ENCODE data around the gene PRKCH. TPM values are rescaled to one million over a fixed set of nuclear protein-coding genes. Genes with fewer than 3 reads are reported as not detected.

The PRKCH gene
- total RNA-seq, 1 experiment from 2014 or later, result 22.3 TPM

DNA sequence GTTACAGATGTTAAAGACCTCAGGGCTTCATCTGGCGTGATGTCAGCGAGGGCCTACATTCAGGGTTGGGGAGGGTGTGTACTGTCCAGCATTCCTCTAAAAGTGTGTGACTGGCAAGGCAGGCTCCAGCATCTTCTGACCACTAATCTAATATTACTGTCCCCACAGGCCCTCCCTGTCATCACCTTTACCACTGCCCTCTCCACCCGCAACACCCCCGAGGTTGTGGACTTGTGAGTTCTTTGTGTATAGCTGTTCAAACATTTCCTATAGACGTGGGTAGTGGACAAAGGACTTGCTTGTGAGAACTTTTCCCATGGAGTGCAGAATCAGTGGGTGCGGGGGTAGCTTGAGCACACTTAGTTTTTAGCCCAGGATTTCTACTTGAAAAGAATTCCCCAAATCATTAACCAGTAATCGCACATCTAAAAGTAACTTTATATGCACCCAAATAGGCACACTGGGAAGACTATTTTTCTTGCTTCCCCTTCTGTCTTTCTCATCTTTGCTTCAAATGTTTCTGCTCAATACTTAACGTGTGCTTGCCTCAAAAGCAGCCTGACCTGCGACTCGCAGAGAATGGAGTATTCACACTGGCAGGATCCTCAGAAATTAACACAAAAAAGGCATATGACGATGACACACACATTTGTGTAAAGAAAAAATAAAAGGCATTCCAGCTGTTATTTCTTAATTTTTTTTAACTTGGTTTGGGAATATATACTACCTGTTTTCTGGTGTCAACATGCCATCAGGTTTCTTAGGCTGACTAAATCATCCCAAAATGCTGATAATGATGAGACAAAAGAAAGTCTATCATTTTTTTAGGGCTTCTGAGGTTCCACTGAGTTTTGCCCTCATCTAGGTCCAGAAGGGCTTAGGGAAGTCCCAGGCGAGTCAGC is 215.5 kb downstream of the PRKCH start:
- TF ChIP-seq, protein P1, sequence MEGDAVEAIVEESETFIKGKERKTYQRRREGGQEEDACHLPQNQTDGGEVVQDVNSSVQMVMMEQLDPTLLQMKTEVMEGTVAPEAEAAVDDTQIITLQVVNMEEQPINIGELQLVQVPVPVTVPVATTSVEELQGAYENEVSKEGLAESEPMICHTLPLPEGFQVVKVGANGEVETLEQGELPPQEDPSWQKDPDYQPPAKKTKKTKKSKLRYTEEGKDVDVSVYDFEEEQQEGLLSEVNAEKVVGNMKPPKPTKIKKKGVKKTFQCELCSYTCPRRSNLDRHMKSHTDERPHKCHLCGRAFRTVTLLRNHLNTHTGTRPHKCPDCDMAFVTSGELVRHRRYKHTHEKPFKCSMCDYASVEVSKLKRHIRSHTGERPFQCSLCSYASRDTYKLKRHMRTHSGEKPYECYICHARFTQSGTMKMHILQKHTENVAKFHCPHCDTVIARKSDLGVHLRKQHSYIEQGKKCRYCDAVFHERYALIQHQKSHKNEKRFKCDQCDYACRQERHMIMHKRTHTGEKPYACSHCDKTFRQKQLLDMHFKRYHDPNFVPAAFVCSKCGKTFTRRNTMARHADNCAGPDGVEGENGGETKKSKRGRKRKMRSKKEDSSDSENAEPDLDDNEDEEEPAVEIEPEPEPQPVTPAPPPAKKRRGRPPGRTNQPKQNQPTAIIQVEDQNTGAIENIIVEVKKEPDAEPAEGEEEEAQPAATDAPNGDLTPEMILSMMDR (IDR thresholded peaks at IDR 0.05; ENCODE audit: unreplicated experiment), result no peak
- intact Hi-C loops (cut with micrococcal nuclease; ENCODE audit: unreplicated experiment), result loop anchor here (1.0 to 2.0 kb wide), 2 partner anchors 10 to 16 kb away; no protein-coding TSS in a partner anchor
- H3K27ac Mint-ChIP-seq (ENCODE audit: unreplicated experiment), result peak overlapping the region; percentile 85
- H3K36me3 Mint-ChIP-seq (ENCODE audit: insufficient read depth, unreplicated experiment), result peaks cover 20% of the 10 kb centered on the region
- H3K9me3 Mint-ChIP-seq (ENCODE audit: low read depth, unreplicated experiment), result no peaks in the 10 kb centered on the region
- CTCF ChIA-PET, result interaction anchor here (0.7 to 1.8 kb wide), 11 partner anchors 10 to 391 kb away, joined by 3 to 15 read pairs (median 5); partner anchors contain the start of gene SNAPC1
- no peaks in the 10 kb centered on the region for H3K27me3 Mint-ChIP-seq (ENCODE audit: unreplicated experiment)
- peaks cover 66% of the 10 kb centered on the region for H3K4me1 Mint-ChIP-seq (ENCODE audit: low read depth, unreplicated experiment)
- BruUV-seq (replicated peaks), result no TSS peak
- DNase-seq, result no peak
- H3K4me3 Mint-ChIP-seq (ENCODE audit: low read depth, unreplicated experiment), result peak overlapping the region; percentile 20

GRCh38 chr14:61537563-61538463 is 216.4 kb downstream of the PRKCH start:
- Mint-ChIP-seq H3K4me3 (ENCODE audit: low read depth, unreplicated experiment) (peak overlapping the region; percentile 20), H3K9me3 (ENCODE audit: low read depth, unreplicated experiment) (no peaks in the 10 kb centered on the region), H3K27me3 (ENCODE audit: unreplicated experiment) (no peaks in the 10 kb centered on the region), H3K36me3 (ENCODE audit: insufficient read depth, unreplicated experiment) (peaks cover 20% of the 10 kb centered on the region), H3K27ac (ENCODE audit: unreplicated experiment) (peak overlapping the region; percentile 85), H3K4me1 (ENCODE audit: low read depth, unreplicated experiment) (peaks cover 64% of the 10 kb centered on the region)
- CTCF ChIA-PET, result interaction anchor here (0.7 to 1.8 kb wide), 11 partner anchors 9 to 390 kb away, joined by 3 to 15 read pairs (median 5); partner anchors contain the start of gene SNAPC1
- TF ChIP-seq, protein P1 (IDR thresholded peaks at IDR 0.05; ENCODE audit: unreplicated experiment), result no peak
- intact Hi-C loops (cut with micrococcal nuclease; ENCODE audit: unreplicated experiment), result loop anchor here (1.0 to 2.0 kb wide), 2 partner anchors 11 to 15 kb away; no protein-coding TSS in a partner anchor
- no TSS peak for BruUV-seq (replicated peaks)
- peak; percentile 76 for DNase-seq

- DNase-seq, result no peak
- peak overlapping the region; percentile 85 for H3K27ac Mint-ChIP-seq (ENCODE audit: unreplicated experiment)
- H3K9me3 Mint-ChIP-seq (ENCODE audit: low read depth, unreplicated experiment), result no peaks in the 10 kb centered on the region
- TF ChIP-seq, protein P1 (IDR thresholded peaks at IDR 0.05; ENCODE audit: unreplicated experiment), result no peak
- H3K36me3 Mint-ChIP-seq (ENCODE audit: insufficient read depth, unreplicated experiment), result peaks cover 20% of the 10 kb centered on the region
- no peak overlapping the region for H3K4me3 Mint-ChIP-seq (ENCODE audit: low read depth, unreplicated experiment)
- H3K27me3 Mint-ChIP-seq (ENCODE audit: unreplicated experiment), result no peaks in the 10 kb centered on the region
- intact Hi-C loops (cut with micrococcal nuclease; ENCODE audit: unreplicated experiment), result no loop called here
- CTCF ChIA-PET, result no interaction called here
- no TSS peak for BruUV-seq (replicated peaks)
- H3K4me1 Mint-ChIP-seq (ENCODE audit: low read depth, unreplicated experiment), result peaks cover 57% of the 10 kb centered on the region
Observed at GRCh38 chr14:61538464-61539022, 217.2 kb downstream of the PRKCH start.

GRCh38 chr14:61539631-61540030 is 218.3 kb downstream of the PRKCH start:
- no peaks in the 10 kb centered on the region for H3K27me3 Mint-ChIP-seq (ENCODE audit: unreplicated experiment)
- CTCF ChIA-PET, result no interaction called here
- BruUV-seq (replicated peaks), result no TSS peak
- H3K36me3 Mint-ChIP-seq (ENCODE audit: insufficient read depth, unreplicated experiment), result peaks cover 20% of the 10 kb centered on the region
- no peak overlapping the region for H3K27ac Mint-ChIP-seq (ENCODE audit: unreplicated experiment)
- H3K4me3 Mint-ChIP-seq (ENCODE audit: low read depth, unreplicated experiment), result no peak overlapping the region
- DNase-seq, result no peak
- peaks cover 50% of the 10 kb centered on the region for H3K4me1 Mint-ChIP-seq (ENCODE audit: low read depth, unreplicated experiment)
- intact Hi-C loops (cut with micrococcal nuclease; ENCODE audit: unreplicated experiment), result no loop called here
- H3K9me3 Mint-ChIP-seq (ENCODE audit: low read depth, unreplicated experiment), result no peaks in the 10 kb centered on the region
- TF ChIP-seq, protein P1 (IDR thresholded peaks at IDR 0.05; ENCODE audit: unreplicated experiment), result no peak
